Activated B cell treated with CpG ODN at 0.5 μM for 24 hours (primary cell): ENCODE results near the gene CDH12. TPM values are rescaled to one million over a fixed set of nuclear protein-coding genes. Genes with fewer than 3 reads are reported as not detected.
A peak's percentile ranks its signal among the peaks of the same experiment; 100 is the strongest.

Experiments
- ATAC-seq: fragments of 200-7000 bp; cut with Tn5 transposase; one replicate; pipeline ENCODE4 v1.10.0; 2021; ENCODE audit warnings: low read depth, mild to moderate bottlenecking, moderate library complexity
- CTCF ChIA-PET: fragments of 350-600 bp; sonication (Branson Sonifier 250); formaldehyde crosslinking; loops from one replicate; lab custom pipeline; 2021; ENCODE audit warnings: antibody characterized with exemption; lab: Charles Lee
- POLR2A ChIA-PET: fragments of 350-600 bp; sonication (Branson Sonifier 250); formaldehyde crosslinking; loops from one replicate; lab custom pipeline; 2021; ENCODE audit warnings: antibody characterized with exemption; lab: Charles Lee
- DNase-seq: peaks from one replicate; pipeline ENCODE4 v3.0.0; 2022
- H3K27ac Mint-ChIP-seq: one replicate; pipeline ENCODE4 v1.8.0; 2020; ENCODE audit warnings: mixed read lengths
- H3K27me3 Mint-ChIP-seq: one replicate; pipeline ENCODE4 v1.8.0; 2021; ENCODE audit warnings: mixed read lengths
- H3K36me3 Mint-ChIP-seq: one replicate; pipeline ENCODE4 v1.8.0; 2021; ENCODE audit warnings: low read depth, mixed read lengths
- H3K4me1 Mint-ChIP-seq: one replicate; pipeline ENCODE4 v1.8.0; 2021; ENCODE audit warnings: mixed read lengths
- H3K4me3 Mint-ChIP-seq: one replicate; pipeline ENCODE4 v1.8.0; 2020; ENCODE audit warnings: mild to moderate bottlenecking, mixed read lengths
- H3K9me3 Mint-ChIP-seq: one replicate; pipeline ENCODE4 v1.8.0; 2020; ENCODE audit warnings: mixed read lengths
- intact Hi-C: fragments of 100-400 bp; cut with micrococcal nuclease; formaldehyde crosslinking; loops from one replicate; pipeline ENCODE4 v1.15.1; 2024
- total RNA-seq: library from RNA; stranded (reverse); gene quantifications from 2 replicates; pipeline ENCODE4 v1.2.3, GENCODE V29; 2022
- TF ChIP-seq, protein P1 (sequence below): fragments of 200-600 bp; IDR thresholded peaks from one replicate; pipeline ENCODE4 v1.8.0; 2022; ENCODE audit warnings: antibody characterized with exemption, mild to moderate bottlenecking

Gene CDH12
- not detected in 2 replicates for total RNA-seq

DNA sequence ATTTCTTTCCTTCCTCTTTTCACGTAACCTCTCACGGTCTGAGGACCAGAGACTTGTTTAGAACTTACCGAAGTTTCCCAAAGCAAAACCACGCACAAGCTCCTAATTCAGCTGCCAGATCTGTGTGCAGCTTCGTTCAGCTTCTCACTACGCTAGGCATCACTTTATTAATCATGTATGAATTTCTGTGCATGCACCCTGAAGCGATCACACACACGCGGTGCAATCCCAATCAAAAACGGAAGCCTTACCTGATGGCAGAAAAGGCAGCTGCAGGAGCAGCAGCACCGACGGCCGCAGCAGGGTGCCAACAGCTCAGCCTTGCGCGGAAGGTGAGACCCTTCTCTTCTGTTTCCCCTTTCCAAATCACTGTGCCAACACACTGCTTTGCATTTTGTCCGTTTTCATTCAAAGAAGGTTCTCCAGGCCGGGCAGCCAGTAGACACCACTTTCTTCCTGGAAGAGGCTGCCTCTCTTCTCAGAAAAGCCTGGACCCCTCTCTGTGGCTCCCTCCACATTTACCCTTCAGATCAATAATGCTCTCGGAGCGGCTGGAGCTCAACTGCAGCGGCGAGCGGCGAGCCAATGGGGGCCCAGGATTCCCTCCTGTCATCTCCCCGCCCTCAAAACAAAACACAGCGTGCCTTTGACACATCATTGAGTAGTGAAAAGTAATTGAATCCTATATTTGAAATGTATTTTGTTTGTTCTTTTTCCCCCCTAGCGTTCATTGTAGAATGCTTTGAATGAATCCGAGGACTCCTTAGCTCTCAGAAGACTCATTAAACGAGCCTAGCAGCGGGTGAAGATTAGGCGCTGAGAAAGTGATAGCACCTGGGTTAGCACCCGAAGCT lies at the start of gene CDH12:
Gene CDH12 (minus strand): TSS at position 538 of the 854 bp plus-strand sequence.
- ATAC-seq: peak; percentile 61
- POLR2A ChIA-PET: no interaction called here
- Mint-ChIP-seq H3K27me3 (no peaks in the 10 kb centered on the region), H3K4me3 (peak within 1 kb of the TSS; percentile 80), H3K9me3 (peaks cover 2% of the 10 kb centered on the region), H3K27ac (peak within 1 kb of the TSS; percentile 41), H3K36me3 (no peaks in the 10 kb centered on the region), H3K4me1 (peaks cover 24% of the 10 kb centered on the region)
- intact Hi-C loops: no loop called here
- DNase-seq: no peak
- TF ChIP-seq, protein P1, sequence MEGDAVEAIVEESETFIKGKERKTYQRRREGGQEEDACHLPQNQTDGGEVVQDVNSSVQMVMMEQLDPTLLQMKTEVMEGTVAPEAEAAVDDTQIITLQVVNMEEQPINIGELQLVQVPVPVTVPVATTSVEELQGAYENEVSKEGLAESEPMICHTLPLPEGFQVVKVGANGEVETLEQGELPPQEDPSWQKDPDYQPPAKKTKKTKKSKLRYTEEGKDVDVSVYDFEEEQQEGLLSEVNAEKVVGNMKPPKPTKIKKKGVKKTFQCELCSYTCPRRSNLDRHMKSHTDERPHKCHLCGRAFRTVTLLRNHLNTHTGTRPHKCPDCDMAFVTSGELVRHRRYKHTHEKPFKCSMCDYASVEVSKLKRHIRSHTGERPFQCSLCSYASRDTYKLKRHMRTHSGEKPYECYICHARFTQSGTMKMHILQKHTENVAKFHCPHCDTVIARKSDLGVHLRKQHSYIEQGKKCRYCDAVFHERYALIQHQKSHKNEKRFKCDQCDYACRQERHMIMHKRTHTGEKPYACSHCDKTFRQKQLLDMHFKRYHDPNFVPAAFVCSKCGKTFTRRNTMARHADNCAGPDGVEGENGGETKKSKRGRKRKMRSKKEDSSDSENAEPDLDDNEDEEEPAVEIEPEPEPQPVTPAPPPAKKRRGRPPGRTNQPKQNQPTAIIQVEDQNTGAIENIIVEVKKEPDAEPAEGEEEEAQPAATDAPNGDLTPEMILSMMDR: no peak
- CTCF ChIA-PET: no interaction called here

DNA sequence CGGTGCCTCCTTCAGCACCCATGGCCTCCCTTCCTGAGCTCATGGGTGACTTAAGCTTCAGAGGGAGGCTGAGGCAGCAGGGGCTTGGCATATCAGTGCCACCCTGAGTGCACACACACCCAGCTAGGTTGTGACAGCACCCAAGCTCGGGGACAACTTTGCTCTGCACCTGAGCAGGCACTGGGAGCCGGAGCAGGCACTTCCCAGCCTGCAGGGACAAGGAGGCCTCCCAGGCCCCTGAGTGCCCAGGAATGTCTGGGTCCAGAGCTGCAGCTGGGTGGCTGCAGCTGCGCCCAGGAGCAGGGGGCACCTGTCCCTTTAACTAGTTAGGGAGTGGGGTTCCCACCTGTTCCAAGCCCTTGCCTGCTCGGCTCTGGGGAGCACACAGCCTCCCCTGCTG lies 48.7 kb upstream of the CDH12 start:
- no peak for ATAC-seq
- no peak for DNase-seq
- intact Hi-C loops: no loop called here

DNA sequence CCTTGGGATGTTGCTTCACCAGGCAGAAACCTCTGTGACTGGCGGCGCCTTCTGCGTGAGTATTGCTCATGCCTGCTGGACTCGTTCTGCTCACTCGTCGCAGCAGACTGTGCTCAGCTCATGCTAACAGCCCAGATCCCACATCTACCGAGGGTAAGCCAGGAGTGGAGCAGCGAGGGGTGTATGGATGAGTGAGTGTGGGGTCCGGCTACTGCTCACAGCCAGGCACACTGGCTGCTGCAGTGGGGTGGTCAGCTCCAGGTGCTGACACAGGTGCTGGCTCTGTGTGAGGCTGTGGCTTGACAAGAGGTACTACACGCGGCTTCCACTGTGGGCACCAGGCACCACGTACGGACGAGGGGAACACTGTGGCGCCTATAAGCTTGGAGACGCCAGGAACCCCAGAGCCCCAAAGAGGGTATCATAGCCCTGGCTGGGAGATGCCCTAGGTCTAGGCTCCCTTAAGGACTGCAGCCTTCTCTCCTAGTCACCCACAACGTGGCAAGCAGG lies 47.7 kb upstream of the CDH12 start:
- no peak overlapping the region for H3K27ac Mint-ChIP-seq
- no peaks in the 10 kb centered on the region for H3K27me3 Mint-ChIP-seq
- ChIA-PET CTCF (no interaction called here), POLR2A (no interaction called here)
- ATAC-seq (no peak), DNase-seq (no peak)
- no peaks in the 10 kb centered on the region for H3K9me3 Mint-ChIP-seq
- TF ChIP-seq, protein P1: no peak
- intact Hi-C loops: no loop called here
- H3K36me3 Mint-ChIP-seq: no peaks in the 10 kb centered on the region
- H3K4me3 Mint-ChIP-seq: no peak overlapping the region
- no peaks in the 10 kb centered on the region for H3K4me1 Mint-ChIP-seq

More for the DNA sequence above, 48.7 kb upstream of the CDH12 start:
- POLR2A ChIA-PET: no interaction called here
- Mint-ChIP-seq H3K27ac (no peak overlapping the region), H3K9me3 (no peaks in the 10 kb centered on the region), H3K4me3 (no peak overlapping the region), H3K4me1 (no peaks in the 10 kb centered on the region), H3K27me3 (no peaks in the 10 kb centered on the region), H3K36me3 (no peaks in the 10 kb centered on the region)
- CTCF ChIA-PET: no interaction called here
- TF ChIP-seq, protein P1: no peak

DNA sequence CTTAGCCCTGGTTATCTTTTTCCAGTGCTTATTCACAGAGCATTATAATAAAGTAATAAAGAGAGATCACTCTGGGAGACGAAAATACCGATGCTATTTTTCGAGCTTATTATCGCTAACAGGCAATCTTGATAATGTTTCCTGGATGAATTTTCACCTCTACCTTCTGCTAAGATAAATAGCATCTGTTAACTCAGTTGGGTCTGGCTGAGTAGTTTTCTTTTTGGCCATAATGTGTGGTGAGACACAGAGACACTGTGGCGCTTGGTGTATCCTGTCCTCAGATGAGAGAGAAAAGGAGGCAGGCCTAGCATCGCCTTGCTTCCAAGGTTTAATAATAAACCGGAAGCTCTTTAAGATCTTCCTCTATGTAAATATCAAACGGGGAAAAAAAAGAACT lies 46.2 kb upstream of the CDH12 start:
- ChIA-PET POLR2A (no interaction called here), CTCF (no interaction called here)
- intact Hi-C loops: no loop called here
- DNase-seq: no peak
- Mint-ChIP-seq H3K4me3 (no peak overlapping the region), H3K4me1 (no peaks in the 10 kb centered on the region), H3K9me3 (no peaks in the 10 kb centered on the region), H3K36me3 (no peaks in the 10 kb centered on the region), H3K27me3 (no peaks in the 10 kb centered on the region), H3K27ac (no peak overlapping the region)
- no peak for ATAC-seq
- TF ChIP-seq, protein P1: no peak

- Mint-ChIP-seq H3K27me3 (no peaks in the 10 kb centered on the region), H3K27ac (no peak overlapping the region), H3K9me3 (no peaks in the 10 kb centered on the region), H3K36me3 (no peaks in the 10 kb centered on the region), H3K4me1 (no peaks in the 10 kb centered on the region), H3K4me3 (no peak overlapping the region)
- ChIA-PET POLR2A (no interaction called here), CTCF (no interaction called here)
- TF ChIP-seq, protein P1: no peak
- no peak for ATAC-seq
- intact Hi-C loops: no loop called here
- DNase-seq: no peak
These were observed 43.0 kb upstream of the CDH12 start for GRCh38 chr5:22896152-22896551.
